HepG2 (cell line): ENCODE measurements around the gene CORT. TPM values are rescaled to one million over a fixed set of nuclear protein-coding genes. Genes with fewer than 3 reads are reported as not detected.

ENCODE experiments used
- AGO1 ChIP-seq: fragments of 200-400 bp; formaldehyde crosslinking; IDR thresholded peaks from 2 replicates; pipeline ENCODE4 v1.6.1; 2017; ENCODE audit warnings: mild to moderate bottlenecking, low read depth, low read length, moderate library complexity; ENCODE audit not compliant: poor library complexity, severe bottlenecking
- BCLAF1 ChIP-seq: fragments of 450-650 bp; IDR thresholded peaks from 2 replicates; pipeline ENCODE4 v1.6.1; 2017; ENCODE audit warnings: mild to moderate bottlenecking
- PAX8 ChIP-seq: sonication (generic); formaldehyde crosslinking; IDR thresholded peaks from 2 replicates; pipeline ENCODE4 v1.8.0; 2022; ENCODE audit warnings: mild to moderate bottlenecking, missing genetic modification reagents, borderline replicate concordance
- PLSCR1 ChIP-seq: sonication (generic); formaldehyde crosslinking; IDR thresholded peaks from 2 replicates; pipeline ENCODE4 v1.5.0; 2020; ENCODE audit warnings: missing genetic modification reagents, mild to moderate bottlenecking, borderline replicate concordance
- RARG ChIP-seq: sonication (generic); formaldehyde crosslinking; IDR thresholded peaks from 2 replicates; pipeline ENCODE4 v1.4.0; 2020; ENCODE audit warnings: low read depth, mild to moderate bottlenecking, missing genetic modification reagents
- RFXAP ChIP-seq: sonication (generic); formaldehyde crosslinking; IDR thresholded peaks from 2 replicates; pipeline ENCODE4 v1.4.0; 2020; ENCODE audit warnings: missing genetic modification reagents, borderline replicate concordance
- SUZ12 ChIP-seq: fragments of 150-350 bp; IDR thresholded peaks from 2 replicates; pipeline ENCODE4 v1.6.1; 2014; ENCODE audit warnings: low read depth, low read length
- ZBTB39 ChIP-seq: sonication (generic); formaldehyde crosslinking; IDR thresholded peaks from 2 replicates; pipeline ENCODE4 v1.5.0; 2020; ENCODE audit warnings: missing genetic modification reagents
- ZNF317 ChIP-seq: sonication (generic); formaldehyde crosslinking; IDR thresholded peaks from 2 replicates; pipeline ENCODE4 v1.5.0; 2020; ENCODE audit warnings: mild to moderate bottlenecking, missing genetic modification reagents
- ZNF558 ChIP-seq: sonication (generic); formaldehyde crosslinking; IDR thresholded peaks from 2 replicates; pipeline ENCODE4 v1.9.0; 2022; ENCODE audit warnings: mild to moderate bottlenecking, missing genetic modification reagents, borderline replicate concordance
- ZNF761 ChIP-seq: sonication (generic); formaldehyde crosslinking; conservative IDR thresholded peaks from 2 replicates; pipeline ENCODE4 v1.4.0; 2020; ENCODE audit warnings: mild to moderate bottlenecking, missing genetic modification reagents
- polyA plus RNA-seq, 8 experiments: library from polyadenylated mRNA; depleted of rRNA in 3 of 8; stranded (reverse) in 7 of 8; unstranded in 1 of 8; fragments of >200 nt; fragmentation: Illumina TruSeq in 4 of 8; extraction: Trizol in 4 of 8; gene quantifications; 2 replicates each; pipeline versions ENCODE4 v1.2.1 to v1.2.3, GENCODE V29; 2011 to 2016; ENCODE audit warnings: low read depth in 4 of 8, missing spikeins in 1 of 8, mixed read lengths in 1 of 8; ENCODE audit not compliant: insufficient read depth in 1 of 8
- total RNA-seq, 5 experiments: library from RNA; depleted of rRNA; stranded (reverse); fragments of >200 nt; fragmentation: Illumina TruSeq; extraction: Trizol; gene quantifications; 2 replicates each; pipeline ENCODE4 v1.2.3, GENCODE V29; 2016; ENCODE audit warnings: low read depth in 1 of 5
- TF ChIP-seq, protein P1 (sequence below): sonication (generic); formaldehyde crosslinking; IDR thresholded peaks from 2 replicates; pipeline ENCODE4 v1.5.0; 2020; ENCODE audit warnings: mild to moderate bottlenecking, missing genetic modification reagents
- TF ChIP-seq, protein P2 (sequence below): sonication (generic); formaldehyde crosslinking; conservative IDR thresholded peaks from 2 replicates; pipeline ENCODE4 v1.4.0; 2020; ENCODE audit warnings: missing genetic modification reagents
- TF ChIP-seq, protein P3 (sequence below): IDR thresholded peaks from 2 replicates; pipeline ENCODE4 v1.6.1; 2016; ENCODE audit warnings: missing compliant biosample characterization, missing genetic modification reagents, borderline replicate concordance

CORT gene
- total and polyA plus RNA-seq, 2 of the 13 experiments (the other 11 are each of a cell fraction or from before 2014, with no cell fraction given), result 0.11 to 0.62 TPM

DNA sequence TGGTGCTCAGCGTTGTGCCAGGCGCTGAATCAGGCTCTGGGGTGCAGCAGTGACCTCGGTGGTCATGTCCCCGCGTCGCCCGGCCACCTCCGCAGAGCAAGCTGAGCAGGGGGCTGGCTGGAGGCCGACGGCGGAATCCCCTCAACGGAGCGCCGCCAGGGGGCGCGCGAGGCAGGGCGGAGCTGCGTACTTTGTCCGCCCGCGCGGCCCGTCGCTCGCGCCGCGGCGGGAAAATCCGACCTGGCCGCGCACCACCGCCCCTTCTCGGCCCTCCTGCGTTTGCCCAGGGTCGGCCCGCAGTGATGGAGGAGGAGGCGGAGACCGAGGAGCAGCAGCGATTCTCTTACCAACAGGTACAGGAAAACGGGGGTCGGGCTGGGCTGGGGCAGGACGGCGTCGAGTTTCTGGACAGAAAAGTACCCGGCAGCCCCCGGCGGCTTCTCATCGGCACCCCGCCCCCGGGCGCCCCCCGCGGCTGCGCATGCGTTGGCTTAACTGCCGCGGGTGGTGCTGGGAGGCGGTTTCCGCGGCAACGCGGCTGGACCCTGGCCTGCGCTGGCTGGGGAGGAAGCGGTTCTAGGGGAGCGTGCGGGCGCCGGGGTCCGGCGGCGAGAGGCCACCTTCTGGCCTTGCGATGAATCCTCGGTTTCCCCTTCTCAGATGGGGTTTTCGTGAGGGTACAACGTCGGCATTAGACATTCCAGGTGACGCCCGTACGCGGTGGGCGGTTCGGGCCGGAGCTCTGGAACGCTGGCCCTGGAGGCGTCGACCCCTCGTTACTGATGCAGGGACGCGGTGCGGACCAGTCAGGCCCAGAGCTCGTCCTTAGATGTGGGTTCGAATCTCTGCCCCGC is 19.4 kb upstream of the CORT start, which contains the start of gene CENPS (continued):
- TF ChIP-seq ZNF558 (CRISPR knock-in tag) (peak; percentile 90; the same call in 1 of the 2 replicates), AGO1 (peak; percentile 59), ZNF317 (CRISPR knock-in tag) (no peak; the same call in 1 of the 2 replicates), ZBTB39 (CRISPR knock-in tag) (peak; percentile 79), ZNF761 (CRISPR knock-in tag) (peak; percentile 83; the same call in 1 of the 2 replicates), SUZ12 (peak; percentile 38; the same call in 1 of the 2 replicates), PAX8 (CRISPR knock-in tag) (peak; percentile 81; the same call in 1 of the 2 replicates), RARG (CRISPR knock-in tag) (no peak), RFXAP (peak; percentile 68; the same call in 1 of the 2 replicates), BCLAF1 (no peak), PLSCR1 (no peak; the same call in 1 of the 2 replicates)
- TF ChIP-seq, protein P1, sequence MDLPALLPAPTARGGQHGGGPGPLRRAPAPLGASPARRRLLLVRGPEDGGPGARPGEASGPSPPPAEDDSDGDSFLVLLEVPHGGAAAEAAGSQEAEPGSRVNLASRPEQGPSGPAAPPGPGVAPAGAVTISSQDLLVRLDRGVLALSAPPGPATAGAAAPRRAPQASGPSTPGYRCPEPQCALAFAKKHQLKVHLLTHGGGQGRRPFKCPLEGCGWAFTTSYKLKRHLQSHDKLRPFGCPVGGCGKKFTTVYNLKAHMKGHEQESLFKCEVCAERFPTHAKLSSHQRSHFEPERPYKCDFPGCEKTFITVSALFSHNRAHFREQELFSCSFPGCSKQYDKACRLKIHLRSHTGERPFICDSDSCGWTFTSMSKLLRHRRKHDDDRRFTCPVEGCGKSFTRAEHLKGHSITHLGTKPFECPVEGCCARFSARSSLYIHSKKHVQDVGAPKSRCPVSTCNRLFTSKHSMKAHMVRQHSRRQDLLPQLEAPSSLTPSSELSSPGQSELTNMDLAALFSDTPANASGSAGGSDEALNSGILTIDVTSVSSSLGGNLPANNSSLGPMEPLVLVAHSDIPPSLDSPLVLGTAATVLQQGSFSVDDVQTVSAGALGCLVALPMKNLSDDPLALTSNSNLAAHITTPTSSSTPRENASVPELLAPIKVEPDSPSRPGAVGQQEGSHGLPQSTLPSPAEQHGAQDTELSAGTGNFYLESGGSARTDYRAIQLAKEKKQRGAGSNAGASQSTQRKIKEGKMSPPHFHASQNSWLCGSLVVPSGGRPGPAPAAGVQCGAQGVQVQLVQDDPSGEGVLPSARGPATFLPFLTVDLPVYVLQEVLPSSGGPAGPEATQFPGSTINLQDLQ (CRISPR knock-in tag), result peak; percentile 68; the same call in 1 of the 2 replicates
- TF ChIP-seq, protein P2, sequence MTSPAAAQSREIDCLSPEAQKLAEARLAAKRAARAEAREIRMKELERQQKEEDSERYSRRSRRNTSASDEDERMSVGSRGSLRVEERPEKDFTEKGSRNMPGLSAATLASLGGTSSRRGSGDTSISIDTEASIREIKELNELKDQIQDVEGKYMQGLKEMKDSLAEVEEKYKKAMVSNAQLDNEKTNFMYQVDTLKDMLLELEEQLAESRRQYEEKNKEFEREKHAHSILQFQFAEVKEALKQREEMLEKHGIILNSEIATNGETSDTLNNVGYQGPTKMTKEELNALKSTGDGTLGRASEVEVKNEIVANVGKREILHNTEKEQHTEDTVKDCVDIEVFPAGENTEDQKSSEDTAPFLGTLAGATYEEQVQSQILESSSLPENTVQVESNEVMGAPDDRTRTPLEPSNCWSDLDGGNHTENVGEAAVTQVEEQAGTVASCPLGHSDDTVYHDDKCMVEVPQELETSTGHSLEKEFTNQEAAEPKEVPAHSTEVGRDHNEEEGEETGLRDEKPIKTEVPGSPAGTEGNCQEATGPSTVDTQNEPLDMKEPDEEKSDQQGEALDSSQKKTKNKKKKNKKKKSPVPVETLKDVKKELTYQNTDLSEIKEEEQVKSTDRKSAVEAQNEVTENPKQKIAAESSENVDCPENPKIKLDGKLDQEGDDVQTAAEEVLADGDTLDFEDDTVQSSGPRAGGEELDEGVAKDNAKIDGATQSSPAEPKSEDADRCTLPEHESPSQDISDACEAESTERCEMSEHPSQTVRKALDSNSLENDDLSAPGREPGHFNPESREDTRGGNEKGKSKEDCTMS, result no peak
- TF ChIP-seq, protein P3, sequence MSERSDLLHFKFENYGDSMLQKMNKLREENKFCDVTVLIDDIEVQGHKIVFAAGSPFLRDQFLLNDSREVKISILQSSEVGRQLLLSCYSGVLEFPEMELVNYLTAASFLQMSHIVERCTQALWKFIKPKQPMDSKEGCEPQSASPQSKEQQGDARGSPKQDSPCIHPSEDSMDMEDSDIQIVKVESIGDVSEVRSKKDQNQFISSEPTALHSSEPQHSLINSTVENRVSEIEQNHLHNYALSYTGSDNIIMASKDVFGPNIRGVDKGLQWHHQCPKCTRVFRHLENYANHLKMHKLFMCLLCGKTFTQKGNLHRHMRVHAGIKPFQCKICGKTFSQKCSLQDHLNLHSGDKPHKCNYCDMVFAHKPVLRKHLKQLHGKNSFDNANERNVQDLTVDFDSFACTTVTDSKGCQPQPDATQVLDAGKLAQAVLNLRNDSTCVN (CRISPR knock-in tag), result peak; percentile 58; the same call in 1 of the 2 replicates
